HEK293 (cell line): ENCODE data around the gene GRK2.
"Not testable (repeated sequence)": the region's sequence is repeated elsewhere in the genome, so short reads cannot be mapped to it uniquely, and the experiment has no call there.

Experiments used
- TCF7L2 ChIP-seq: IDR thresholded peaks from 2 replicates; pipeline ENCODE4 v1.6.1; 2011; ENCODE audit warnings: low read depth, mild to moderate bottlenecking, inconsistent platforms, low read length, moderate library complexity, borderline replicate concordance
- WT1 ChIP-seq: fragments of 450-650 bp; formaldehyde crosslinking; IDR thresholded peaks from 2 replicates; pipeline ENCODE4 v1.5.1; 2016; ENCODE audit warnings: missing biosample characterization, missing genetic modification characterization
- YY1 ChIP-seq: fragments of 450-650 bp; formaldehyde crosslinking; IDR thresholded peaks from 2 replicates; pipeline ENCODE4 v1.5.1; 2018; ENCODE audit warnings: missing biosample characterization, missing genetic modification characterization
- ZNF211 ChIP-seq: fragments of 450-650 bp; formaldehyde crosslinking; IDR thresholded peaks from 2 replicates; pipeline ENCODE4 v1.5.1; 2016; ENCODE audit warnings: low read depth, missing biosample characterization, missing genetic modification characterization
- ZNF26 ChIP-seq: fragments of 450-650 bp; formaldehyde crosslinking; IDR thresholded peaks from 2 replicates; pipeline ENCODE4 v1.5.1; 2016; ENCODE audit warnings: missing biosample characterization, missing genetic modification characterization
- ZNF530 ChIP-seq: fragments of 450-650 bp; formaldehyde crosslinking; IDR thresholded peaks from 2 replicates; pipeline ENCODE4 v1.5.1; 2016; ENCODE audit warnings: low read depth, missing biosample characterization, missing genetic modification characterization
- ZNF747 ChIP-seq: fragments of 450-650 bp; formaldehyde crosslinking; IDR thresholded peaks from 2 replicates; pipeline ENCODE4 v1.5.1; 2016; ENCODE audit warnings: missing biosample characterization, missing genetic modification characterization
- ZSCAN4 ChIP-seq: fragments of 450-650 bp; formaldehyde crosslinking; IDR thresholded peaks from 2 replicates; pipeline ENCODE4 v1.5.1; 2017; ENCODE audit warnings: missing biosample characterization, missing genetic modification characterization
- TF ChIP-seq, protein P1 (sequence below): fragments of 450-650 bp; formaldehyde crosslinking; IDR thresholded peaks from 2 replicates; pipeline ENCODE4 v1.5.1; 2016; ENCODE audit warnings: missing biosample characterization, missing genetic modification characterization

- not testable (repeated sequence) for TF ChIP-seq ZNF211 (tag by site-specific recombination); ZNF747 (tag by site-specific recombination); ZNF530 (tag by site-specific recombination); ZNF26; WT1; TCF7L2; YY1; ZSCAN4 (tag by site-specific recombination)
- TF ChIP-seq, protein P1, sequence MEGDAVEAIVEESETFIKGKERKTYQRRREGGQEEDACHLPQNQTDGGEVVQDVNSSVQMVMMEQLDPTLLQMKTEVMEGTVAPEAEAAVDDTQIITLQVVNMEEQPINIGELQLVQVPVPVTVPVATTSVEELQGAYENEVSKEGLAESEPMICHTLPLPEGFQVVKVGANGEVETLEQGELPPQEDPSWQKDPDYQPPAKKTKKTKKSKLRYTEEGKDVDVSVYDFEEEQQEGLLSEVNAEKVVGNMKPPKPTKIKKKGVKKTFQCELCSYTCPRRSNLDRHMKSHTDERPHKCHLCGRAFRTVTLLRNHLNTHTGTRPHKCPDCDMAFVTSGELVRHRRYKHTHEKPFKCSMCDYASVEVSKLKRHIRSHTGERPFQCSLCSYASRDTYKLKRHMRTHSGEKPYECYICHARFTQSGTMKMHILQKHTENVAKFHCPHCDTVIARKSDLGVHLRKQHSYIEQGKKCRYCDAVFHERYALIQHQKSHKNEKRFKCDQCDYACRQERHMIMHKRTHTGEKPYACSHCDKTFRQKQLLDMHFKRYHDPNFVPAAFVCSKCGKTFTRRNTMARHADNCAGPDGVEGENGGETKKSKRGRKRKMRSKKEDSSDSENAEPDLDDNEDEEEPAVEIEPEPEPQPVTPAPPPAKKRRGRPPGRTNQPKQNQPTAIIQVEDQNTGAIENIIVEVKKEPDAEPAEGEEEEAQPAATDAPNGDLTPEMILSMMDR (tag by site-specific recombination): not testable (repeated sequence)
Observed at GRCh38 chr11:67260885-67261639, 5.2 kb upstream of the GRK2 start.
